Coronary artery (tissue), 2 donors: Measurements from ENCODE around the gene TPO.

Experiments used
- DNase-seq: peaks from one replicate; pipeline ENCODE4 v3.0.0-alpha.2; 2017; ENCODE audit warnings: low spot score
- H3K27ac ChIP-seq, 2 donors: fragments of 200-600 bp; sonication (generic); one replicate each; pipeline ENCODE4 v1.5.1; 2016 to 2019
- H3K4me3 ChIP-seq: fragments of 200-600 bp; sonication (generic); 2 replicates; pipeline ENCODE4 v1.5.1; 2016; ENCODE audit warnings: mild to moderate bottlenecking, moderate library complexity
- TF ChIP-seq, protein P1 (sequence below): fragments of 200-600 bp; sonication (generic); IDR thresholded peaks from one replicate; pipeline ENCODE4 v1.5.1; 2019; ENCODE audit warnings: antibody characterized with exemption

The TPO gene

GRCh38 chr2:1501038-1501851, 88.0 kb downstream of the TPO start:
- Histone ChIP-seq H3K4me3 (no peak overlapping the region), H3K27ac (no peak overlapping the region)
- TF ChIP-seq, protein P1, sequence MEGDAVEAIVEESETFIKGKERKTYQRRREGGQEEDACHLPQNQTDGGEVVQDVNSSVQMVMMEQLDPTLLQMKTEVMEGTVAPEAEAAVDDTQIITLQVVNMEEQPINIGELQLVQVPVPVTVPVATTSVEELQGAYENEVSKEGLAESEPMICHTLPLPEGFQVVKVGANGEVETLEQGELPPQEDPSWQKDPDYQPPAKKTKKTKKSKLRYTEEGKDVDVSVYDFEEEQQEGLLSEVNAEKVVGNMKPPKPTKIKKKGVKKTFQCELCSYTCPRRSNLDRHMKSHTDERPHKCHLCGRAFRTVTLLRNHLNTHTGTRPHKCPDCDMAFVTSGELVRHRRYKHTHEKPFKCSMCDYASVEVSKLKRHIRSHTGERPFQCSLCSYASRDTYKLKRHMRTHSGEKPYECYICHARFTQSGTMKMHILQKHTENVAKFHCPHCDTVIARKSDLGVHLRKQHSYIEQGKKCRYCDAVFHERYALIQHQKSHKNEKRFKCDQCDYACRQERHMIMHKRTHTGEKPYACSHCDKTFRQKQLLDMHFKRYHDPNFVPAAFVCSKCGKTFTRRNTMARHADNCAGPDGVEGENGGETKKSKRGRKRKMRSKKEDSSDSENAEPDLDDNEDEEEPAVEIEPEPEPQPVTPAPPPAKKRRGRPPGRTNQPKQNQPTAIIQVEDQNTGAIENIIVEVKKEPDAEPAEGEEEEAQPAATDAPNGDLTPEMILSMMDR = no peak
- no peak for DNase-seq

DNA sequence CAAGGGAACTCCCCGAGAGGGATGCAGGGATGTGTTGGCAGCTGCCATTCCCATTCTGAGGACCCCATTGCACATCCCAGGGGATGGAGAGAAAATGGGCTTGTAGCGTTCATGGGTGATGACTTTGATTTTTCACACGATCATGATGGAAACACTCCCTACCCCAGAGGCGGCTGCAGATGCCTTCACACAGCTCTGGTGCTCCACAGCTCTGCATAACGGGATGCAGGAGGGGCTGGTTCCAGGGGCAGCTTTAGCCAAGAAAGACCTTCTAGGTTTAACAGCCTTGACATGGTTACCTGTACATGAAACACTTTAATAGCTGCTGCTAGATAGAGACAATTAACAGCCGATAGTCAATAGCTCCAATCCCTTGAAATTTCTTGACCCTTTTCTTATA, 88.7 kb downstream of the TPO start:
- TF ChIP-seq, protein P1 = no peak
- Histone ChIP-seq H3K27ac (no peak overlapping the region), H3K4me3 (no peak overlapping the region)
- no peak for DNase-seq

GRCh38 chr2:1502891-1503304, 89.6 kb downstream of the TPO start:
- TF ChIP-seq, protein P1 = no peak
- Histone ChIP-seq H3K4me3 (no peak overlapping the region), H3K27ac (no peak overlapping the region)
- DNase-seq = no peak

GRCh38 chr2:1503471-1504310, 90.4 kb downstream of the TPO start:
- no peak overlapping the region for H3K4me3 ChIP-seq
- TF ChIP-seq, protein P1 = no peak
- DNase-seq = no peak
- H3K27ac ChIP-seq = no peak overlapping the region

DNA sequence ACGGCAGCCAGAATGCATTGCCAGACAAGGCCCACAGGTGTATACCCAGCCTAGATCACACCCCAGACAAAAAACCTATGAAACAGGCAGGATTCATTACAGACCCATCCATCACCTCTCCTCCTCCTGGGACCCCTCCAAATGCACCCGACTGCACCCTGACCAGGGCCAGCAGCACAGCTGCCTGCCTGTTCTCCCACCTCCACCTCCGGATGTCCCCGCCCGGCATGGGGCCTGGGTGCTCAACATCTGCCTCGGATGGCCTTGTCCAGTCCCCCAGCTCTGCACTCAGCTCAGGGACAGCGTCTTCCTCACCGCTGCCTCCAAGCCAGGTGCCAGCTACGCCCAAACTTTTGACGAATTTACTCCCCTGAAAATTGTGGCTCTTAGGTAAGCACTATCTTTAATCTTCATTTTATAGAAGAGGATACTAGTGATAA, 91.1 kb downstream of the TPO start:
- no peak for DNase-seq

DNA sequence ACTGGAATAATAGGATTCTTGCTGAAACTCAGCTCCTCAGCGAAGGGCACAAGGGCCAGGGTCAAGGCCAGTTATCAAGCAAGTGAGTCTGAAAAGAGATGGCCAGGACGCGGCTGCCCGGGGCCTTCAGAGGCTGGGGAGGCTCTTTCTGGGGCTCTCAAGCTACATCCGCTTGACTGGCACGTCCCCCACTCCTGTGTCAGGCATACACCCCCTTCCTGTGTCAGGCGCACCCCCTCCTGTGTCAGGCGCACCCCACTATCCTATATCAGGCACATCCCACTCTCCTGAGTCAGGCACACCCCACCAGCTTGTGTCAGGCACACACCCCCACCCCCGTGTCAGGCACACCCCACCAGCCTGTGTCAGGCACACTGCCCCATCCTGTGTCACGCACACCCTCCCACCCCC, 91.8 kb downstream of the TPO start:
- no peak for DNase-seq
- no peak overlapping the region for H3K27ac ChIP-seq
- TF ChIP-seq, protein P1 = no peak
- H3K4me3 ChIP-seq = no peak overlapping the region

More for the DNA sequence above, 91.1 kb downstream of the TPO start:
- TF ChIP-seq, protein P1 = no peak
- no peak overlapping the region for H3K4me3 ChIP-seq
- no peak overlapping the region for H3K27ac ChIP-seq
